Measurements from ENCODE around the gene HOXA7.

HOXA7 gene

DNA sequence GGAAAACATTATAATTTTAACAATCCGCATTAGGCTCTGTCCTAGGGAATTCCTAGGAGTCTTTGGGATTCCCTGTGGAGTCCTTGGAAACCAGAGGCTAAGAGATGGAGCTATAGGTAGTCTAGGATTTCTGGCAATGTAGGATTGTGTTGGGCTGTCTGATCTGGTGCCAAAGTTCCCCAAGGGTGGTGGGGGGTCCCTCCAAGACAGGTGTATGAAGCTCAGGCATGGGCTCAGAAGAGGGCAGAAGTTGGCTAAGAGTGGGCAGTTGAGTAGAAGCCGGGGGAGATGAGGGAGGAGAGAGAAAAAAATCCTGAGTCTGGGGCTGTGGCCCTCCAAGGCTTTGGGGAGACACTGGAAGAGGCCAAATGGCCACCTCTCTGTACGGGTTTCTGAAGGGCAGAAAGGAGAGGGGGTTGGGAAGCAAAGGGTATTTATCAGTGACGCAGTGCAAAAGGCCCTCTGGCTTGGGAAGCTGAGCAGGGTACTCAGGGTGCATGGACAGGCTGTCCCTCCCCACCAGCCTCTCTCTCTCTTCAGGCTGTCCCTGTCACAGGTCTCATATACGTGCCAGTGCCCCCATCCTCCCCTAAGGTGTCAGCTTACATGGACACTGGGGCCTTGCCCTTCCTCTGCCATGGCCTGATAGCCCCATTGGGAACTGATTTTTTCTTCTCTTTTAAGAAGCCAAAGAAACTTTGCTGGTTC, 9.8 kb downstream of the HOXA7 start:
- no peak overlapping the region for H3K4me3 ChIP-seq (ENCODE audit: low read depth, low read length)
- DNase-seq (ENCODE audit: low read depth), result no peak
- TF ChIP-seq, protein P1, sequence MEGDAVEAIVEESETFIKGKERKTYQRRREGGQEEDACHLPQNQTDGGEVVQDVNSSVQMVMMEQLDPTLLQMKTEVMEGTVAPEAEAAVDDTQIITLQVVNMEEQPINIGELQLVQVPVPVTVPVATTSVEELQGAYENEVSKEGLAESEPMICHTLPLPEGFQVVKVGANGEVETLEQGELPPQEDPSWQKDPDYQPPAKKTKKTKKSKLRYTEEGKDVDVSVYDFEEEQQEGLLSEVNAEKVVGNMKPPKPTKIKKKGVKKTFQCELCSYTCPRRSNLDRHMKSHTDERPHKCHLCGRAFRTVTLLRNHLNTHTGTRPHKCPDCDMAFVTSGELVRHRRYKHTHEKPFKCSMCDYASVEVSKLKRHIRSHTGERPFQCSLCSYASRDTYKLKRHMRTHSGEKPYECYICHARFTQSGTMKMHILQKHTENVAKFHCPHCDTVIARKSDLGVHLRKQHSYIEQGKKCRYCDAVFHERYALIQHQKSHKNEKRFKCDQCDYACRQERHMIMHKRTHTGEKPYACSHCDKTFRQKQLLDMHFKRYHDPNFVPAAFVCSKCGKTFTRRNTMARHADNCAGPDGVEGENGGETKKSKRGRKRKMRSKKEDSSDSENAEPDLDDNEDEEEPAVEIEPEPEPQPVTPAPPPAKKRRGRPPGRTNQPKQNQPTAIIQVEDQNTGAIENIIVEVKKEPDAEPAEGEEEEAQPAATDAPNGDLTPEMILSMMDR (IDR thresholded peaks at IDR 0.05; ENCODE audit: insufficient read depth, low read depth, low read length, missing control alignments), result no peak

DNA sequence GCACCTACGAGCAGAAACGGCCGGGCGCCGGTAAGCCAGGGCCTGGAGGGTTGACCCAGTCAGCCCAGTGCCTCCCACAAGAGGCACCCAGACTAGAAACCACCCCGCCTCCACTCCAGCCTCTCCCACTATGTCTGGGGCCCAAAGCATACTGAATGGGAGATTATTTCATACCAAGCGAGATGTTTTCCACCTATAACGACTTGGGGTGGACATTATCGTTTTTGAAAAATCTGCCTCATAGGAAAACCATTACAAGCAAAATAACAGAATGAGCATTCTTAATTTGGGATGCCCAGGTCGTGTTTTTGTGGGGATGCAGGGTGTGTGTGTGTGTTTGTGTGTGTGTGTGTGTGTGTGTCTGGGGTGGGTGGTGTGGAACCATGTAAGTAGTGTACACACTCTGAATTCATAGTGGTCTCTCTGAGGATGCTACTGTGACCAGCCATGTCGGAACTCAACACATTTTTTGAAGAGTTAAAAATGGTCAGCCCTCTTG, 10.5 kb downstream of the HOXA7 start:
- TF ChIP-seq, protein P1 (IDR thresholded peaks at IDR 0.05; ENCODE audit: insufficient read depth, low read depth, low read length, missing control alignments), result no peak
- H3K4me3 ChIP-seq (ENCODE audit: low read depth, low read length), result no peak overlapping the region
- no peak for DNase-seq (ENCODE audit: low read depth)

DNA sequence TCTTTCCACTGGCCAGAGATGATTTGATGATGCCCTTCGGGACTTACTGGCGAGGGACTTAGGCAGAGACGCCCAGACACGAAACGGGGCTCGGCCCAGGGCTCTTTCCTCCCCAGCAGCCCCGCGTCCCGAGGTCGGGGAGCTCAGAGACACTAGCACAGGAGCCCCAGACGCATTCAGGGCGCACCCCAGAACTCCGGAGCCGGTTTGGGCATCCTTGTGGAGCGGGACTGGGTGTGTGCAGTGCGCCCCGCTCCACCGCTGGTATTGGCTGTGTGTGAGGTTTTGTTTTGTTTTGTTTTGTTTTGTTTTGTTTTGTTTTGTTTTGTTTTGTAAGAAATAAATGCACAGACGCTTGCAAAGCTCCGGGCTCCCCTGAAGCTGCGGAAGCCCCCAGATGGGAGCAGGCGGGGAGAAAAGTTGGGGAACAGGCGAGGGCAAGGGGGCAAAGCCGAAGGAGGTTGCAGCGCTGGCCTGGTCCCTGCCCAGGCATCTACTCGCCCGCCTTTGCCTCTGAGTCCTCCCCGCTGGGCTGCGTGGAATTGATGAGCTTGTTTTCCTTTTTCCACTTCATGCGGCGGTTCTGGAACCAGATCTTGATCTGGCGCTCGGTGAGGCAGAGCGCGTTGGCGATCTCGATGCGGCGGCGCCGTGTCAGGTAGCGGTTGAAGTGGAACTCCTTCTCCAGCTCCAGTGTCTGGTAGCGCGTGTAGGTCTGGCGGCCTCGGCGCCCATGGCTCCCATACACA, 11.1 kb downstream of the HOXA7 start:
- TF ChIP-seq, protein P1 (IDR thresholded peaks at IDR 0.05; ENCODE audit: insufficient read depth, low read depth, low read length, missing control alignments), result no peak
- H3K4me3 ChIP-seq (ENCODE audit: low read depth, low read length), result no peak overlapping the region
- no peak for DNase-seq (ENCODE audit: low read depth)

DNA sequence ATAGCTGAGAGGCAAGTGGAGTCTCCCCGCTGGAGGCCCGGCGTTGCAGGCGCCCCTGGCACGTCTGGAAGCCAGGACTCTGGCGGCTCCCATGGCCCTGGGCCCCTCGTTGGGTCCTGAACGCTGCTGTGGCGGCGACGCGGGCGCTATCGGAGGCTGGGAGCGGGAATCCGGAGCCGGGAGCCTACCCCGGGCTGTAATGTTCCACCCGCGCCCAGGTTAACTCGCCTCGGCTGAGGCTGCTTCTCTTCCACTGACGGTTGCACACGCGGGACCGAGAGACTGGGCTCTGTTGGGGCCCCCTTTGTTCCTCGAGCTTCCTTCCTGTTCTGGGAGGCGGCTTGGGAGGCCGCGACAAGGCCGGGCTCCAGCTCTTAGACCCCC, 11.7 kb downstream of the HOXA7 start:
- H3K4me3 ChIP-seq (ENCODE audit: low read depth, low read length), result no peak overlapping the region
- no peak for DNase-seq (ENCODE audit: low read depth)
- TF ChIP-seq, protein P1 (IDR thresholded peaks at IDR 0.05; ENCODE audit: insufficient read depth, low read depth, low read length, missing control alignments), result no peak

DNA sequence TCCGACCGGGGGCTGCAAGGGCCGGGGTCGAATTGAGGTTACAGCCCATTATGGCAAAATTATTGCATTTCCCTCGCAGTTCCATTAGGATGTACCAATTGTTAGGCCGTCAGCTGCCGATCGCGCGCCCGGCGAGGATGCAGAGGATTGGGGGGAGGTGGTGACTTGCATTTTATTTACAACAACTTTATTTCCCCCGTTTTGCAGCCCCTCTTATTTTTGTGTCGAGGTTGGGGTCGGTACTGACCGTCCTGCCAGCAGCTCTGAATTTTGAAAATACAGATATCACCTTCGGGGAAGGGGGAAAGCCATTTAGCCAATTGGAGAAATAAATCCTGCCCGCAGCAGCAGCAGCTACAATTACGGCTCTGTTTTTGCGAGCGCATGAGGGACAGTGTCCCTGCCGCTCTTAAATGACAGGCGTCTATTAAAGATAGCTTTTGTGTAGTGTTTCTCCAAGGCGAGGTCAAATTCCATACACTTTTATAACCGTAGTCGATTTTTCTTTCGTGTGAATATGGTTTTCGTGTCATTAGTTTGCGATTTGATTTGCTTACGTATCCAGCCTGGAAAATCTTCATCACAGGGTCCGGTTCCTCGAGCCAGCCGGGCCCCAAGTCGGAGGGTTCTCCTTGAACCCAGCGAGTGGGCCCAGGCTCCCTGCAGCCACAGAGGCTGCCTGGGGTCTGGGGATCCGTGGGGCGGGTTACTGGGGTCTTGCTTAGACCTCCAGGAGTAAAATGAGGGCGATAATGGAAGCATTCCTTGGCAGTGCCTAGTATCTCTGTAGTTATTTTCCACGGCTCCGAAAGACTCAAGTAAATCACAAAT, 12.3 kb downstream of the HOXA7 start:
- TF ChIP-seq, protein P1 (IDR thresholded peaks at IDR 0.05; ENCODE audit: insufficient read depth, low read depth, low read length, missing control alignments), result peak; percentile 57
- no peak for DNase-seq (ENCODE audit: low read depth)
- H3K4me3 ChIP-seq (ENCODE audit: low read depth, low read length), result no peak overlapping the region

DNA sequence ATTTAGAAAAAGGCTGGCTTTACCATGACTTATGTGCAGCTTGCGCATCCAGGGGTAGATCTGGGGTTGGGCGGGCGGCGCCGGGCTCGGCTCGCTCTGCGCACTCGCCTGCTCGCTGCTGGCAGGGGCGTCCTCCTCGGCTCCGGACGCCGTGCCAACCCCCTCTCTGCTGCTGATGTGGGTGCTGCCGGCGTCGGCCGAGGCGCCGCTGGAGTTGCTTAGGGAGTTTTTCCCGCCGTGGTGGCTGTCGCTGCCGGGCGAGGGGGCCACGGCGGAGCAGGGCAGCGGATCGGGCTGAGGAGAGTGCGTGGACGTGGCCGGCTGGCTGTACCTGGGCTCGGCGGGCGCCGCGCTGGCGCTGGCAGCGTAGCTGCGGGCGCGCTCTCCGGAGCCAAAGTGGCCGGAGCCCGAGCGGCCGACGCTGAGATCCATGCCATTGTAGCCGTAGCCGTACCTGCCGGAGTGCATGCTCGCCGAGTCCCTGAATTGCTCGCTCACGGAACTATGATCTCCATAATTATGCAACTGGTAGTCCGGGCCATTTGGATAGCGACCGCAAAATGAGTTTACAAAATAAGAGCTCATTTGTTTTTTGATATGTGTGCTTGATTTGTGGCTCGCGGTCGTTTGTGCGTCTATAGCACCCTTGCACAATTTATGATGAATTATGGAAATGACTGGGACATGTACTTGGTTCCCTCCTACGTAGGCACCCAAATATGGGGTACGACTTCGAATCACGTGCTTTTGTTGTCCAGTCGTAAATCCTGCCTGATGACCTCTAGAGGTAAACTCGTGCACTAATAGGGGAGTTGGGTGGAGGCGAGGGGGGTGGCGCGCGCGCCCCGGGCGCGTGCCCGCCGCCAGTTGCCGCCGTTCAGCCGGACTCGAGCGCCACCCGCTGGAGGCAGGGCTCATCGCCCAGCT, 13.2 kb downstream of the HOXA7 start, which contains the start of gene HOXA5:
Gene HOXA5 (minus strand): TSS at position 659 of the 927 bp plus-strand sequence. CDS start 74 bp downstream, at position 585.
- TF ChIP-seq, protein P1 (IDR thresholded peaks at IDR 0.05; ENCODE audit: insufficient read depth, low read depth, low read length, missing control alignments), result no peak
- DNase-seq (ENCODE audit: low read depth), result peak; percentile 85
- H3K4me3 ChIP-seq (ENCODE audit: low read depth, low read length), result peak within 1 kb of the TSS; percentile 37

Measured in GM12865 (cell line).